NCI-H128 (cell line): ENCODE data around the gene BTRC.

ENCODE experiments used
- DNase-seq: peaks from one replicate; lab custom pipeline; 2025; ENCODE audit not compliant: unreplicated experiment; lab: John Stamatoyannopoulos, UW

The BTRC gene

GRCh38 chr10:101476383-101476782 is 122.4 kb downstream of the BTRC start:
- no peak for DNase-seq

DNA sequence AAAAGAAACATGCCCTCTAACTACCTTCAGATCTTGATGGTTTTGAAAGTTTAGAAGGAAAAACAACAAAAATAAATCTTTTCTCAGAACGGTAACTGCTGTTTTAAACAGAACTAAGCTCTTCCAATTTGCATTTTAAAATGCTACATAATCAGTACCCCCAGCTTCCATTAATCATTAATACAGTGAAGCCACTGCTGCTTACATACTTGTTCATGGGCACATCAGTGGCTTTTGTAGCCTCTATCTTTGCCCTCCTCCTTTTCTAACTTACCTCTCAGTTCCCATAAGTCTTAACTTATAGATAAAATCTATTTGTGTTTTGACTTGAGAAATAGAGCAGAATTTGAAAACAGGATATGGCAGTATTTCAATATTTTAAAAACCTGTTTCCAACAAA is 125.0 kb downstream of the BTRC start:
- DNase-seq = no peak

- DNase-seq = no peak
Measured at GRCh38 chr10:101481256-101481655, 127.3 kb downstream of the BTRC start.

GRCh38 chr10:101482568-101482967 is 128.6 kb downstream of the BTRC start:
- no peak for DNase-seq

DNA sequence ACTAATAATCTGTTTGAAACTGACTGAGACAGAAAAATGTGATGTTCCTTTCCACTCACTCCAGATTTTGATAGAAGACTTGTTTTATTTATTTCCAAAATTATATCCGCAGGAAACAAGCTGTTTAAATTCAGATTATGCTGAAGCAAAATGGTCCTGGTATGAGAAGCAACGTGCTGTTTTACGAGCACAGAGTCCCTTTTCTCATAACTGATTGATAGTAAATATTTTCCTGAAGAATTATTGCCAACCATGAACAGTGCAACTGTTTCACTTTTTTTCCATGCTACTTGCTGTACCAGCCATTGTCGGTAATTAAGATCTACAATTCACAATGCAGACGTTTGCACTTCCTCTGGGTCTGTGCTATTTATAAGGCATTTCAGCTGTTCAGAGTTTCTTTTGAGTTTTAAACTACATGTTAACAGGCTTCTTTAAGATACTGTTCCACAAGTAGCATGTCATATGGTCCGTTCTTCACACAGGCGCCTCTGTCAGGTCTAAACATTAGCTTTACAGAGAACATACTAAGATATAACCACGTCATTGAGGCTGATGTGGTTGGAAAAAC is 130.3 kb downstream of the BTRC start:
- DNase-seq = no peak

DNA sequence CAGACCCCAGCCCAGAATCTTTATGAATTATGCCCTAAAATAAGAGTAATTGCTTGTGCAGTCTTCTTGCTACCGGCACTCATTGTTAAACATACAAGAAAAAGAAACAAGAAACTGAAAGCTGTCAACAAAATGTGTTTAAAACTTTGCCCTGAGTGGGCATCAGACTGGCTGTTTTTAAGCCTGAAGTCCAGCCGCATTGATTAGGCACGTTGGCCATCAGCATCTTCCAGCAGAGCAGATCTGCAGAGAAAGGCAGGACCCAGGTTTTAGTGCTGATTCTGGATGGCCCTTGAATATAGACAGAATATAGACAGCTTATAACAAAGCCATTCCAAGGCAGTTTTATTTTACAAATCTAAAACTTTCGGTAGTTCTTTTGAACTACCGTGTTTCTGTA is 131.2 kb downstream of the BTRC start:
- no peak for DNase-seq

GRCh38 chr10:101485681-101486554 is 132.0 kb downstream of the BTRC start:
- DNase-seq = peak; percentile 9

GRCh38 chr10:101487399-101487798 is 133.4 kb downstream of the BTRC start:
- no peak for DNase-seq

GRCh38 chr10:101489355-101489754 is 135.4 kb downstream of the BTRC start:
- no peak for DNase-seq

DNA sequence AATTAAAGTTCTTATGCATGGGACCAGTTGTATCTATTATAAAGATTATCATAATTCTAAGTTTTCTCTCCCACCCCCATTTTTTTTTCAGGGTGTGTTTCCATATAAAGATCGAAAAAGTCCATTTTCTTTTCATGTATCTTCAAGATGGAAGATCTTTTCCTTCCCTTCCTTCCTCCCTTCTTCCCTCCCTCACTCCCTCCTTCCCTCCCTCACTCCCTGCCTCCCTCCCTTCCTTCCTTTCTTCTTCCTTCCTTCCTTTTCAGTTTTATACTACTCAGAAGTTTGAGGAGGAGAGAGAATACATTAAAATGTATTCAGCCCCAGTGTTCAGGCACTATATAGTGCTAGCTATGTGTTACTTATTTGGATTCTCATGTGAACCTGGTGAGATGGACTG is 136.1 kb downstream of the BTRC start:
- no peak for DNase-seq

DNA sequence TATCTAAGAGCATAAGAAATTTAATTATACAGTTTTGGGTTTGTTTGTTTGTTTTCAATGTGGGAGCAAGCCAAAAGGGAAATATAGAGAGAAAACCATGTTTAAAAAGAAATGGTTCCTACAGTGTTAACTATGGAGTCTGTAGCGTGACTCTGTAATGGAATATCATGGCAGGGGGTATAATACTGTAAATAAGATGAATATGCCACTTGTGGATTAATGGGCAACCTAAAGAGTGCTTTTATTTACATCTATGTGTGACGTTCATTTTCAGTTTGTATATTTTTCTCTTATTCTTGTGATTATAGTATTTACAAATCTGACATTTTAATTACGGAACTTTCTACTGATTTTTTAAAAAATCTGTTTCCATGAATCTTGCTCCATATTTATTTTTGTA is 138.2 kb downstream of the BTRC start:
- peak; percentile 31 for DNase-seq

DNA sequence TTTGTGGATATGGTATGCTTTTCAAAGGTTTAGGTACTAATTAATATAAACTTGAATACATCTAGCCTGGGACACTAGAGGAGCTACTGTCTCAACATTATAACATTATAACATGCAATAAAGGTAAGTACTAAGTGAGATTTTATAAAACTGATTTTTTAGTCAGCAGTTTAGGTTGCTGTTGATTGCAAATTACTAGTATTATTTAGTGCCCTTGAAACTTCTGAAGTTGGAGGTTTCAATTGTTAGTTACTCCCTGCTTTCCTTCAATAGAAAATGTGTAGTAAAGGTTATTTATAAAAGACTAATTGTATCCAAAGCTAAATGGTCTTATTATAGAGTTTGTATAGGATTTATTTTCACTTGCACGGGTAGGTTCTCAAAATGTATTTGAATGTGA is 138.8 kb downstream of the BTRC start:
- DNase-seq = no peak

DNA sequence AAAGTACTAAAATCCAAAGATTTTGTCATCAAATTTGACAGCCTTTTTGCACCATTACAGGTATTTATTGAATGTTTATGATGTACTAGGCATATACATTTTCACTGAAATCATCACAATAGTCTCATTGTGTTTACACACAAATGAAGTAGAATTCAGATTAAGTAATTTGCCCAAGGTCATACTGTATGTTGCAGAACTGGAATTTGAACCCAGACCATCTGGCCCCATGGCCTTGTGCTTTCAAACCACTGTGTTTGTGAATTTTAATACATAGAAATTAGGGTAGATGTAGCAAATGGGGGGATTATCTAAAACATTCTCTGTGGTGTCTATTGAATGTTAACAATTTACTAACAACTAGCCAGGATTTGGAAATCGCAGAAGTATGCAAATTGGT is 139.3 kb downstream of the BTRC start:
- DNase-seq = no peak

- DNase-seq = no peak
Measured at GRCh38 chr10:101493782-101494281, 139.9 kb downstream of the BTRC start.

DNA sequence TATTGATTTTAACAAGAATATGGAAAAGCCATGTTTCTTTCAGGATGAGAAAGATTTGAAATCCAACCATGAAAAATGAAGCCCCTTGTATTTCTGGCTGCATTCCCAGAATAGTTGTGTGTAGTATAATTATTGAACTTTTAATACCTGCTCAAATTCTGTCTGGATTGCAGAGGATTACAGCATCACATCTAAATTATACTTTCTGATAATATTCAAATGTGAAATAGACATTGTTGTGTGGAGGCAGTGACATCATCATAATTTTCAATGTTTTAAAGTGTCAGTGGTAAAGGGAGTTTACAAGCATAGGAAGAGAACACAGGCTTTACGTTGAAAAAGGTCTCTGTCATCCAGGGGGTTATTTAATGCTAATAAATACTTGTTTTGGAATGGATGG is 140.7 kb downstream of the BTRC start:
- DNase-seq = no peak

DNA sequence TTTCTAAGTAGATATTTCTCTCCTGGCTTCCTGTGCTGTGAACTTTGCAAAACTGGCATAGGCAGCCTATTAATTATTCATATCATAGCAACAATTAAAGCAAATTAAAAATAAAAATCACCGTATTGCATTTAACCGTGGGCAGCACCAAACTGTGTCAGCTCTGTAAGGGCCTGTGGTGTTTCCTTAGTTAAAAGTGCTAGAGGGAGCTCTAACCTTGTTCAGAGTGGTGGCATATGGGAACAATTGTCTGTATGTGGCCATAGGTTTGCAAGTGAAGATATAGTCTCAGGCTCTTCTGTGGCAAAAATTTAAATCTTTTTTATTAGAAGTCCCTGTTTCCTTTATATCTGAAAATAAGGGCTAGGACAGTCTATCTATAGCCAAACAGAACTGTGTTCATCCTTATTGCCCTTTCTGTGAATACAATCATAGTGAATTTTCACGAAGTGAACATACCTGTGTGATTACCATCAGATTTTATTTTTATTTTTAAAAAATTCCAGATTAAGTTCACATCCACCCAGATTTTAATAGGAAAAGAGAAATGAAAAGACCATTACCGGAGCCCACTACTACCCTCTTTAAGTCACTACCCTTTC is 141.5 kb downstream of the BTRC start:
- DNase-seq = peak; percentile 8

DNA sequence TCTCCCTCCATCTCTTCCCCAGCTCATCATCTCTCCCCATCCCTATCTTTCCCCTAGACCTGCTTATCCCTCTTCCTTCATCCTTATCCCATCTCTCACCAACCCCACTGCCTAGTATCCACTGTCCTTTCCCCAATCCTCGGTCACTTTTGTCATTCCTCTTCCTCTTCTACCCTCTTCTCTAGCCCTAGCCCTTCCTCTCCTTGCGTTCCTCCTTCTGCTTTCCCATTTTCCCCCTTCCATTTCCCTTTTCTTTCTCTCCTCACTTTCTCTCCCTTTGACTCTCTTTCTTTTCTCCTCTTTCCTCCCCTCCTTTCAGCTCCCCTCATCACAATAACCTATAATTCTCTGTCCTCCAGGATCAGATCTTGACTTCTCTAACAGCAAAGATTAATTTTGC is 150.5 kb downstream of the BTRC start:
- DNase-seq = no peak

DNA sequence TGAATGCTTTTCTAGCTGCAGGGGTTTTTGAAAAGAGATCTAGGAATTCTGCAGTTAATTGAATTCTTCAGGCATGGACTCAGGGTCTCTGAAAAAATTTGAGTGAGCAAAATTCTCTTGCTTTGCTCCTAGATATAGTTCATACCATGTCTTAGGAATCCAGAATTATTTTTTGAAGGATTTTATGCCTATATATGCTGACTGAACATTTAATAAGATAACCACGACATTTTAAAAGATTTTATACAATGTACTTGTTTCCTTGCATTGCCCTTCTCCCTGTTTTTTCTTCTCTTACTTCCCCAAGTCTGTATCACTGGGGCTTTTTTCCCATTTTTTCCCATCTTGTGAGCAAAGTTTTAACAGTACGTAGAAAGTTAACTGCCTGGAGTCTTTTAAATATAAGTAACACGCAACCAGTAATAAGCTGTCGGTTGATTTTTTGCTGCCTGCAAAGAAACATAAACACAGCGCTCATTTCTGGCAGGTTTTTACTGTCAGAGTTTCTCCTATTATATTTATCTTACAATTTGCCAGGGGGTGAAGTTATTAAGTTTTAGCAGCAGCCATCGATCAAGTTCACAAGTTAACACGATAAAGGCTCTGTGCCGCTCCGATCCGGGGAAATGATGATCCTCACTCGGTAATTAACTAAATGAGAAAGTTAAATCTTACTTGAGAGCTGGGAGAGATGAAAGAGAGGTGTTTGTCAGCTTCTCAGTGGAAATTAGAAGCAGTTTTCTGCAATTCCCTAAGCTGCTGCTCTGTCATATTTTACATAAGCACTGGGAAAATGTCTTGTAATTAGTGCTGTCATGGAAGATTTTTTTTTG is 153.1 kb downstream of the BTRC start:
- DNase-seq = no peak

GRCh38 chr10:101507828-101508227 is 153.9 kb downstream of the BTRC start:
- DNase-seq = no peak

DNA sequence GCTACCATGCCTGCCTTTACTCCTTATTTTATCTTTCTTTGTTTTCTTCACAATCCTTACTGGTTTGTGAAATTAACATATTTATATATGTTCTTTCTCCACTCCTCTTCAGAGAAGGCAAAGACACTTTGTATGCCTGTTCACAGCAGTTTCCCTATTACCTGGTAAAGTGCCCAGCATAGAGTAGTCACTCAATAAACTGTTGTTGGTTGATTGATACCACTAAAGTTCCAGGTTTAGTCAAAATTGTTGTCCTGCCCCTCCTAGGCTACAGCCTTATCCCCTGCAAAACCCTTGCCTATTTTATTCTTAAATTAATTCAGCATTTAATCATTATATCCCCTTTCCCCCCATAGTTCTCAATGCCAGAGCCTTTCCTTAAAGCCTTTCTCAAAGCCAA is 158.0 kb downstream of the BTRC start:
- no peak for DNase-seq

GRCh38 chr10:101512738-101513137 is 158.8 kb downstream of the BTRC start:
- no peak for DNase-seq
